PC-9 (cell line): ENCODE data around the gene HIBADH. TPM values are rescaled to one million over a fixed set of nuclear protein-coding genes. Genes with fewer than 3 reads are reported as not detected.

ENCODE experiments used
- BruUV-seq: library from RNA; stranded (reverse); fragments of 400-500 nt; replicated peaks from 2 replicates; lab custom pipeline; 2021; lab: Mats Ljungman, UMichigan
- CTCF ChIA-PET: fragments of 300-600 bp; sonication (Branson Sonifier 250); formaldehyde crosslinking; loops from one replicate; lab custom pipeline; 2022; ENCODE audit warnings: antibody characterized with exemption; lab: Charles Lee
- POLR2A ChIA-PET: fragments of 300-600 bp; sonication (Branson Sonifier 250); formaldehyde crosslinking; loops from one replicate; lab custom pipeline; 2022; ENCODE audit warnings: antibody characterized with exemption; ENCODE audit not compliant: unreplicated experiment; lab: Charles Lee
- DNase-seq, 2 experiments: peaks; one replicate each; pipeline versions ENCODE4 v3.0.0 to v3.0.0-alpha.2; 2015 to 2022; ENCODE audit warnings: mixed read lengths in 1 of 2
- H2AFZ ChIP-seq: fragments of 200-600 bp; sonication (generic); 2 replicates; pipeline ENCODE4 v1.8.1; 2017; ENCODE audit warnings: antibody characterized with exemption
- H3F3A ChIP-seq: fragments of 200-600 bp; sonication (generic); 2 replicates; pipeline ENCODE4 v1.8.1; 2017; ENCODE audit warnings: antibody characterized with exemption, mild to moderate bottlenecking, low read depth; ENCODE audit not compliant: insufficient read depth
- H3K27ac ChIP-seq: fragments of 200-600 bp; sonication (generic); 2 replicates; pipeline ENCODE4 v1.6.1; 2016; ENCODE audit warnings: mixed run types
- H3K27me3 ChIP-seq: fragments of 200-600 bp; sonication (generic); 2 replicates; pipeline ENCODE4 v1.6.1; 2016; ENCODE audit warnings: low read depth, mixed run types; ENCODE audit not compliant: insufficient read depth
- H3K36me3 ChIP-seq: fragments of 200-600 bp; sonication (generic); 2 replicates; pipeline ENCODE4 v1.6.1; 2016; ENCODE audit warnings: low read depth, mixed run types
- H3K4me1 ChIP-seq: fragments of 200-600 bp; sonication (generic); replicated peaks from 2 replicates; pipeline ENCODE4 v1.6.1; 2016; ENCODE audit warnings: mixed run types; ENCODE audit not compliant: insufficient read depth
- H3K4me2 ChIP-seq: fragments of 200-600 bp; sonication (generic); 2 replicates; pipeline ENCODE4 v1.6.1; 2017; ENCODE audit warnings: mixed run types
- H3K4me3 ChIP-seq: fragments of 200-600 bp; sonication (generic); 2 replicates; pipeline ENCODE4 v1.6.1; 2016; ENCODE audit warnings: mixed run types
- H3K79me2 ChIP-seq: fragments of 200-600 bp; sonication (generic); 2 replicates; pipeline ENCODE4 v1.6.1; 2017; ENCODE audit warnings: low read depth, mixed run types
- H3K9me2 ChIP-seq: fragments of 200-600 bp; sonication (generic); 2 replicates; pipeline ENCODE4 v1.8.1; 2017; ENCODE audit warnings: mild to moderate bottlenecking; ENCODE audit not compliant: insufficient read depth
- H3K9me3 ChIP-seq: fragments of 200-600 bp; sonication (generic); 2 replicates; pipeline ENCODE4 v1.8.1; 2016; ENCODE audit warnings: low read depth; ENCODE audit not compliant: insufficient read depth
- H4K20me1 ChIP-seq: fragments of 200-600 bp; sonication (generic); 2 replicates; pipeline ENCODE4 v1.8.1; 2017; ENCODE audit not compliant: insufficient read depth
- CTCF ChIP-seq: fragments of 200-600 bp; sonication (generic); conservative IDR thresholded peaks from 2 replicates; pipeline ENCODE4 v1.6.1; 2017; ENCODE audit warnings: mixed run types, antibody characterized with exemption, mild to moderate bottlenecking, moderate library complexity
- EZH2 ChIP-seq: fragments of 200-600 bp; sonication (generic); IDR thresholded peaks from 2 replicates; pipeline ENCODE4 v1.8.0; 2017; ENCODE audit warnings: antibody characterized with exemption, low read depth
- intact Hi-C: fragments of 100-400 bp; cut with micrococcal nuclease; formaldehyde crosslinking; loops from one replicate; pipeline ENCODE4 v1.10.0; 2022; ENCODE audit not compliant: unreplicated experiment
- total RNA-seq: library from RNA; stranded (reverse); gene quantifications from 2 replicates; pipeline ENCODE4 v1.2.3, GENCODE V29; 2021

Gene HIBADH
- total RNA-seq, 1 experiment from 2014 or later = 73.9 TPM

- Histone ChIP-seq H3K79me2 (no peaks in the 10 kb centered on the region), H3K4me1 (no peaks in the 10 kb centered on the region), H3K27me3 (no peaks in the 10 kb centered on the region), H3K4me3 (no peak overlapping the region), H2AFZ (no peak overlapping the region), H3K4me2 (no peak overlapping the region), H4K20me1 (0 out of 2 replicates have a peak, but pooled peaks cover 6% of the 10 kb centered on the region), H3K27ac (no peak overlapping the region), H3K9me3 (no peaks in the 10 kb centered on the region), H3F3A (no peaks in the 10 kb centered on the region), H3K9me2 (no peaks in the 10 kb centered on the region), H3K36me3 (no peaks in the 10 kb centered on the region)
- intact Hi-C loops = no loop called here
- POLR2A ChIA-PET = no interaction called here
- DNase-seq = no peak
- CTCF ChIA-PET = interaction anchor here (0.6 kb wide), 1 partner anchor 54 kb away, joined by 13 read pairs; no protein-coding TSS in a partner anchor
- no TSS peak for BruUV-seq
- TF ChIP-seq EZH2 = no peak
Measured at GRCh38 chr7:27551803-27552400, 110.8 kb downstream of the HIBADH start.

- Histone ChIP-seq H3K27me3 (no peaks in the 10 kb centered on the region), H2AFZ (no peak overlapping the region), H3K4me2 (no peak overlapping the region), H4K20me1 (0 out of 2 replicates have a peak, but pooled peaks cover 6% of the 10 kb centered on the region), H3K79me2 (no peaks in the 10 kb centered on the region), H3K27ac (no peak overlapping the region), H3K9me3 (no peaks in the 10 kb centered on the region), H3K9me2 (no peaks in the 10 kb centered on the region), H3K4me1 (no peaks in the 10 kb centered on the region), H3F3A (no peaks in the 10 kb centered on the region), H3K4me3 (no peak overlapping the region), H3K36me3 (no peaks in the 10 kb centered on the region)
- POLR2A ChIA-PET = no interaction called here
- TF ChIP-seq CTCF (no peak), EZH2 (no peak)
- no peak for DNase-seq
- no TSS peak for BruUV-seq
- CTCF ChIA-PET = interaction anchor here (0.7 kb wide), 1 partner anchor 645 kb away, joined by 4 read pairs; no protein-coding TSS in a partner anchor
- intact Hi-C loops = no loop called here
Measured at GRCh38 chr7:27549606-27550005, 113.1 kb downstream of the HIBADH start.

GRCh38 chr7:27548304-27548703 lies 114.4 kb downstream of the HIBADH start:
- H3K27me3 ChIP-seq = no peaks in the 10 kb centered on the region
- POLR2A ChIA-PET = no interaction called here
- no peak for DNase-seq
- no peaks in the 10 kb centered on the region for H3K79me2 ChIP-seq
- no peaks in the 10 kb centered on the region for H3K9me3 ChIP-seq
- H3K36me3 ChIP-seq = no peaks in the 10 kb centered on the region
- no peak overlapping the region for H3K4me2 ChIP-seq
- H3K9me2 ChIP-seq = no peaks in the 10 kb centered on the region
- H3F3A ChIP-seq = no peaks in the 10 kb centered on the region
- TF ChIP-seq EZH2 (no peak), CTCF (no peak)
- H3K4me3 ChIP-seq = no peak overlapping the region
- 0 out of 2 replicates have a peak, but pooled peaks cover 6% of the 10 kb centered on the region for H4K20me1 ChIP-seq
- CTCF ChIA-PET = no interaction called here
- H3K4me1 ChIP-seq = no peaks in the 10 kb centered on the region
- H2AFZ ChIP-seq = no peak overlapping the region
- H3K27ac ChIP-seq = no peak overlapping the region
- intact Hi-C loops = no loop called here
- no TSS peak for BruUV-seq

- Histone ChIP-seq H3K4me1 (no peaks in the 10 kb centered on the region), H3K4me3 (no peak overlapping the region), H3K79me2 (no peaks in the 10 kb centered on the region), H3F3A (no peaks in the 10 kb centered on the region), H2AFZ (no peak overlapping the region), H3K27me3 (no peaks in the 10 kb centered on the region), H4K20me1 (0 out of 2 replicates have a peak, but pooled peaks cover 6% of the 10 kb centered on the region), H3K4me2 (no peak overlapping the region), H3K9me3 (no peaks in the 10 kb centered on the region), H3K27ac (no peak overlapping the region), H3K36me3 (no peaks in the 10 kb centered on the region), H3K9me2 (no peaks in the 10 kb centered on the region)
- ChIA-PET POLR2A (no interaction called here), CTCF (no interaction called here)
- DNase-seq = no peak
- intact Hi-C loops = no loop called here
- BruUV-seq = no TSS peak
- TF ChIP-seq CTCF (no peak), EZH2 (no peak)
Measured at GRCh38 chr7:27547401-27547800, 115.3 kb downstream of the HIBADH start.
